Natural killer cell (primary cell): ENCODE measurements around the gene STXBP1. TPM values are rescaled to one million over a fixed set of nuclear protein-coding genes. Genes with fewer than 3 reads are reported as not detected.

Source experiments
- ATAC-seq, 3 donors: fragments of 150-1000 bp in 2 of 3; fragments of 200-7000 bp in 1 of 3; cut with Tn5 transposase; 1 replicate in 1 of 3; 2 replicates in 2 of 3; pipeline ENCODE4 v1.10.0; 2021; ENCODE audit warnings: mild to moderate bottlenecking in 2 of 3, moderate library complexity in 2 of 3
- DNase-seq, 2 donors: peaks; one replicate each; pipeline versions ENCODE4 v3.0.0 to v3.0.0-alpha.2; 2013 to 2021; ENCODE audit warnings: mixed read lengths in 1 of 2
- H3K27ac ChIP-seq: one replicate; pipeline ENCODE4 v1.5.1; 2013; ENCODE audit warnings: mild to moderate bottlenecking, low read length
- H3K27me3 ChIP-seq: one replicate; pipeline ENCODE4 v1.6.1; 2013; ENCODE audit warnings: low read length; ENCODE audit not compliant: control insufficient read depth, insufficient read depth
- H3K36me3 ChIP-seq: one replicate; pipeline ENCODE4 v1.6.1; 2013; ENCODE audit warnings: low read length; ENCODE audit not compliant: control insufficient read depth, insufficient read depth
- H3K4me1 ChIP-seq: one replicate; pipeline ENCODE4 v1.6.1; 2013; ENCODE audit warnings: low read length; ENCODE audit not compliant: control insufficient read depth, insufficient read depth
- H3K4me3 ChIP-seq: one replicate; pipeline ENCODE4 v1.5.1; 2013; ENCODE audit warnings: low read length
- H3K9me3 ChIP-seq: one replicate; pipeline ENCODE4 v1.6.1; 2013; ENCODE audit warnings: low read length; ENCODE audit not compliant: control insufficient read depth, insufficient read depth
- H3K27ac Mint-ChIP-seq, 2 donors: one replicate each; pipeline ENCODE4 v1.8.0; 2022; ENCODE audit warnings: mild to moderate bottlenecking in 2 of 2, mixed read lengths in 2 of 2, moderate library complexity in 1 of 2
- H3K27me3 Mint-ChIP-seq, 2 donors: one replicate each; pipeline ENCODE4 v1.8.0; 2022; ENCODE audit warnings: low read depth in 2 of 2, mixed read lengths in 2 of 2
- H3K36me3 Mint-ChIP-seq: one replicate; pipeline ENCODE4 v1.8.0; 2022; ENCODE audit warnings: mixed read lengths
- H3K4me1 Mint-ChIP-seq, 2 donors: one replicate each; pipeline ENCODE4 v1.8.0; 2022; ENCODE audit warnings: mixed read lengths in 2 of 2
- H3K4me3 Mint-ChIP-seq: one replicate; pipeline ENCODE4 v1.8.0; 2022; ENCODE audit warnings: mild to moderate bottlenecking, moderate library complexity, mixed read lengths
- H3K9me3 Mint-ChIP-seq, 2 donors: one replicate each; pipeline ENCODE4 v1.8.0; 2022; ENCODE audit warnings: mixed read lengths in 2 of 2
- WGBS: methylation state at CpG from one replicate; pipeline ENCODE4 v1.1.7; 2013; ENCODE audit warnings: missing lambda C conversion rate; ENCODE audit not compliant: insufficient coverage; 5-methylcytosine and 5-hydroxymethylcytosine counted together
- intact Hi-C: fragments of 100-400 bp; cut with micrococcal nuclease; formaldehyde crosslinking; loops from one replicate; pipeline ENCODE4 v1.14.2; 2022
- total RNA-seq, 4 donors: library from RNA; stranded (reverse); fragments of 120-200 nt in 1 of 4; gene quantifications; one replicate each; pipeline versions ENCODE4 v1.2.3 to v1.2.4, GENCODE V29; 2013 to 2022
- TF ChIP-seq, protein P1 (sequence below): fragments of 200-600 bp; IDR thresholded peaks from one replicate; pipeline ENCODE4 v1.8.0; 2022; ENCODE audit warnings: antibody characterized with exemption

STXBP1 gene
- total RNA-seq, 3 donors from 2014 or later (not counting 1 experiment from before 2014, with no cell fraction given), result 0.97 to 1.8 (median 1.6) TPM

DNA sequence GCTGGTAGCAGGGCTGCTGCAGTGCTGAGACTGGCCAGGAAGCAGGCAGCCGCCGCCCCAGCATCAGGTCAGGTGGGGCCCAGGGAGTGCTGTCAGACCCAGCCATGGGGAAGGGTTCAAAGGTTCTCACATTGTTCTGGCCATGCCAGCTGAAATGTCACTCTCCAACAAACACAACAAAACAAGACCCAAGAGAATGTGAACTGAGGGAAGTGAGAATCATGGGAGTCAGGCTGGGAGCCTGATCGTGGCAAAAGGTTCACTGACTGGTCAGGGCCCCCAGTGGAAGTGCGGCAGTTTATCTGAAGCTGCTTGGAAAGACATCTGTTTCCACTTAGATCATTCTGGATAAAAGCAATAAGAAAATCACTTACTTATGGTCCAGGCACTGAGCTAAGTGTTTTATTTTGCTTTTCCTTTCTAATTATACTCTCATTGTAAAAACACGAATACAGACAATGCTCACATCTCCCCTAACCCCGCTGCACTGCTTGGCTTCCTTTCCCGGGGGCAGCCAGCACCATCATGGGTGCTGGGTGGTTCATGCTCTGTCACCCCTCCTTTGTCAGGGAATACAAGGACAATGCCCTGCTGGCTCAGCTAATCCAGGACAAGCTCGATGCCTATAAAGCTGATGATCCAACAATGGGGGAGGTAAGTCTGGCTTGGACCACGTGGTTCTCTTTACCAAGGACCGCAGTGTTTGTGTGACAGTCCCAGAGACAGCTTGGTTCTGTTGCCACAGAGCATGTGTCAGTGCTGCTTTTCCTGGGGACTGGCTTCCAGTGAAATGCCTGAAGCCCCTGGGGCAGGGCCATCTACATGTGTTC, 52.8 kb downstream of the STXBP1 start:
- intact Hi-C loops, result no loop called here
- DNase-seq, result no peak
- ATAC-seq, result no peak
- Mint-ChIP-seq H3K9me3 (no peaks in the 10 kb centered on the region), H3K4me3 (no peak overlapping the region), H3K27me3 (peaks cover 6 to 11% of the 10 kb centered on the region in 2 donors), H3K4me1 (no peaks in the 10 kb centered on the region), H3K36me3 (no peaks in the 10 kb centered on the region), H3K27ac (no peak overlapping the region)
- Histone ChIP-seq H3K4me3 (no peak overlapping the region), H3K36me3 (no peaks in the 10 kb centered on the region), H3K9me3 (no peaks in the 10 kb centered on the region), H3K27me3 (no peaks in the 10 kb centered on the region), H3K27ac (no peak overlapping the region), H3K4me1 (no peaks in the 10 kb centered on the region)
- TF ChIP-seq, protein P1, sequence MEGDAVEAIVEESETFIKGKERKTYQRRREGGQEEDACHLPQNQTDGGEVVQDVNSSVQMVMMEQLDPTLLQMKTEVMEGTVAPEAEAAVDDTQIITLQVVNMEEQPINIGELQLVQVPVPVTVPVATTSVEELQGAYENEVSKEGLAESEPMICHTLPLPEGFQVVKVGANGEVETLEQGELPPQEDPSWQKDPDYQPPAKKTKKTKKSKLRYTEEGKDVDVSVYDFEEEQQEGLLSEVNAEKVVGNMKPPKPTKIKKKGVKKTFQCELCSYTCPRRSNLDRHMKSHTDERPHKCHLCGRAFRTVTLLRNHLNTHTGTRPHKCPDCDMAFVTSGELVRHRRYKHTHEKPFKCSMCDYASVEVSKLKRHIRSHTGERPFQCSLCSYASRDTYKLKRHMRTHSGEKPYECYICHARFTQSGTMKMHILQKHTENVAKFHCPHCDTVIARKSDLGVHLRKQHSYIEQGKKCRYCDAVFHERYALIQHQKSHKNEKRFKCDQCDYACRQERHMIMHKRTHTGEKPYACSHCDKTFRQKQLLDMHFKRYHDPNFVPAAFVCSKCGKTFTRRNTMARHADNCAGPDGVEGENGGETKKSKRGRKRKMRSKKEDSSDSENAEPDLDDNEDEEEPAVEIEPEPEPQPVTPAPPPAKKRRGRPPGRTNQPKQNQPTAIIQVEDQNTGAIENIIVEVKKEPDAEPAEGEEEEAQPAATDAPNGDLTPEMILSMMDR, result no peak
- WGBS, result 84% methylated on average over 10 of the region's 10 CpGs

DNA sequence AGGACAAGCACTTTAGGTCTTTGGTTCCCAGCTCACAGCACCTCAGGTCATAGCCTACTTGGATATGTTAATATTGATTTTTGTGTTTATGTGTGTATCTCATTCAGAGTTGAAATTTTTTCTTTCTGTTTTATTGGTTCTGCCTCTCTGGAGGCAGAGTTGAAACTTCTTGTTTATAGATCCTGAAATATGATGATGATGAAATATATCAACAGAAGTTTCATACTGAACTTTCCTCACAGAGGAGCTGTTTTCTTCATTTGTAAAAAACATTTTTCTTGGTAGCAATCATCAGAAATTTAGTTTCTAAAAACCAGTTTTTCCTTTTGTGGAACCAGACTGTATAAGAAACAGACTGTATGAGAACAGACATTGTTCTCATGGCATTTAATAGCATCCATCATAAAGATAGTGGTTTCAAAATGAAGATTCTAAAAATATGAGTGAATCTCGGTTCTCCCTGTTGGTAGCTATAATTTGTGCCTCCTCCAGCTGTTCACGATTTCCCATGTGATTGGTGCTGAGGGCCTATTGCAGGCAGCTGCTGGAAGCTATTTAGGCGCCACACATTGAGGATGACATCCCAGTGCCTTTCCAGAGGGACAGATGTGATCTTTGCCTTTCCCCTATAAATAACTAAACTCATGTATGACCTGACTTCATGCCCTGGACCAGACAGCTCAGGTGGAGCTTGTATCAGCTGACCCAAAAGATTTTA, 55.2 kb downstream of the STXBP1 start:
- no peak overlapping the region for H3K27ac Mint-ChIP-seq
- WGBS, result 77% methylated on average over 3 of the region's 3 CpGs
- Histone ChIP-seq H3K4me1 (no peaks in the 10 kb centered on the region), H3K4me3 (no peak overlapping the region), H3K27me3 (no peaks in the 10 kb centered on the region), H3K9me3 (no peaks in the 10 kb centered on the region), H3K36me3 (no peaks in the 10 kb centered on the region), H3K27ac (no peak overlapping the region)
- H3K36me3 Mint-ChIP-seq, result no peaks in the 10 kb centered on the region
- ATAC-seq (no peak), DNase-seq (no peak)
- intact Hi-C loops, result no loop called here
- no peaks in the 10 kb centered on the region for H3K4me1 Mint-ChIP-seq
- no peaks in the 10 kb centered on the region for H3K9me3 Mint-ChIP-seq
- H3K4me3 Mint-ChIP-seq, result no peak overlapping the region
- H3K27me3 Mint-ChIP-seq, result peaks cover 6 to 11% of the 10 kb centered on the region in 2 donors
- TF ChIP-seq, protein P1, result no peak

DNA sequence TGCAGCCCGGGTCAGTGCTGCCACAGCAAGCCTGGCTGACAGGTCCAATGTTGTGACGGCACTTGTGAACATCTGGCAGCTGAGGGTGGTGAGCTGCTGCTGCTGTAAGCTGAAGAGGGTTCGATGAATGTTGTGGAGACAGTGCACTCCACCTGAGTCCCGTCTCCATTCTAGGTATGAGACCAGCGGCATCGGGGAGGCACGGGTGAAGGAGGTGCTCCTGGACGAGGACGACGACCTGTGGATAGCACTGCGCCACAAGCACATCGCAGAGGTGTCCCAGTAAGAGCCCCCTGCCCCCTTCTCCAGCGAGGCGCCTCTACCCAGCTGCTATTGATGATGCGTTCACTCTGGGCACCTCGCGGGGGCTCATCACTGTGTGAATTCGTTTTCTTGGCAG, 55.8 kb downstream of the STXBP1 start:
- 94% methylated on average over 18 of the region's 18 CpGs for WGBS
- intact Hi-C loops, result no loop called here

More for the DNA sequence above, 55.8 kb downstream of the STXBP1 start:
- Mint-ChIP-seq H3K27ac (no peak overlapping the region), H3K27me3 (peaks cover 6 to 7% of the 10 kb centered on the region in 2 donors), H3K36me3 (no peaks in the 10 kb centered on the region), H3K4me3 (no peak overlapping the region), H3K4me1 (no peaks in the 10 kb centered on the region), H3K9me3 (no peaks in the 10 kb centered on the region)
- H3K4me1 ChIP-seq, result no peaks in the 10 kb centered on the region
- H3K4me3 ChIP-seq, result no peak overlapping the region
- ATAC-seq, result no peak
- TF ChIP-seq, protein P1, result no peak
- H3K36me3 ChIP-seq, result no peaks in the 10 kb centered on the region
- no peak overlapping the region for H3K27ac ChIP-seq
- DNase-seq, result no peak
- no peaks in the 10 kb centered on the region for H3K9me3 ChIP-seq
- no peaks in the 10 kb centered on the region for H3K27me3 ChIP-seq
